ENCODE measurements around the gene ZNF775.

DNA sequence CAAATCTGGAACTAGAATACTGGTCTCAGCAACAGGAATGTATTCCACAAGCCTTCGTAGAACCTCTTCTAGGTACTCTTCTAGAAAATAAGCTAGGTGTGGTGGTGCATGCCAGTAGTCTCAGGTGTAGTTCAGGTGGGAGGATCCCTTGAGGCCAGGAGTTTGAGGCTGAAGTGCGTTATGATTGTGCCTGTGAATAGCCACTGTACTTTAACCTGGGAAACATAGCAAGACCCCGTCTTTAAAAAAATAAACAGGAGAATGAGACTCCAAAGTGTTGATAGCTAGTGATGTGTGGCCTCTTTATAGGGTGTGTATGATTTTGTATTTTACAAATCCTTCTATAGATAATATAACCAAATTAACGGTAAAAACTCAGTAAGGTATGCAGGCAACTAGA is 1.5 kb upstream of the ZNF775 start:
- TF ChIP-seq, protein P1, sequence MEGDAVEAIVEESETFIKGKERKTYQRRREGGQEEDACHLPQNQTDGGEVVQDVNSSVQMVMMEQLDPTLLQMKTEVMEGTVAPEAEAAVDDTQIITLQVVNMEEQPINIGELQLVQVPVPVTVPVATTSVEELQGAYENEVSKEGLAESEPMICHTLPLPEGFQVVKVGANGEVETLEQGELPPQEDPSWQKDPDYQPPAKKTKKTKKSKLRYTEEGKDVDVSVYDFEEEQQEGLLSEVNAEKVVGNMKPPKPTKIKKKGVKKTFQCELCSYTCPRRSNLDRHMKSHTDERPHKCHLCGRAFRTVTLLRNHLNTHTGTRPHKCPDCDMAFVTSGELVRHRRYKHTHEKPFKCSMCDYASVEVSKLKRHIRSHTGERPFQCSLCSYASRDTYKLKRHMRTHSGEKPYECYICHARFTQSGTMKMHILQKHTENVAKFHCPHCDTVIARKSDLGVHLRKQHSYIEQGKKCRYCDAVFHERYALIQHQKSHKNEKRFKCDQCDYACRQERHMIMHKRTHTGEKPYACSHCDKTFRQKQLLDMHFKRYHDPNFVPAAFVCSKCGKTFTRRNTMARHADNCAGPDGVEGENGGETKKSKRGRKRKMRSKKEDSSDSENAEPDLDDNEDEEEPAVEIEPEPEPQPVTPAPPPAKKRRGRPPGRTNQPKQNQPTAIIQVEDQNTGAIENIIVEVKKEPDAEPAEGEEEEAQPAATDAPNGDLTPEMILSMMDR (IDR thresholded peaks at IDR 0.05; ENCODE audit: low read depth, low read length, poor library complexity, severe bottlenecking): no peak
- no peak for TF ChIP-seq EZH2phosphoT487 (IDR thresholded peaks at IDR 0.05; ENCODE audit: borderline replicate concordance, low read length)

Measured in DOHH2 (cell line).